Activated CD4-positive, alpha-beta T cell treated with anti-CD3 and anti-CD28 coated beads for 36 hours (primary cell): Measurements from ENCODE around the gene TNK1. TPM values are rescaled to one million over a fixed set of nuclear protein-coding genes. Genes with fewer than 3 reads are reported as not detected.

ENCODE experiments used
- ATAC-seq: fragments of 200-7000 bp; cut with Tn5 transposase; one replicate; pipeline ENCODE4 v1.10.0; 2021; ENCODE audit warnings: mild to moderate bottlenecking, moderate library complexity
- CTCF ChIA-PET: fragments of 350-600 bp; sonication (Branson Sonifier 250); formaldehyde crosslinking; loops from one replicate; lab custom pipeline; 2021; ENCODE audit warnings: antibody characterized with exemption; lab: Charles Lee
- POLR2A ChIA-PET: fragments of 350-600 bp; sonication (Branson Sonifier 250); formaldehyde crosslinking; loops from one replicate; lab custom pipeline; 2021; ENCODE audit warnings: antibody characterized with exemption, inconsistent platforms; lab: Charles Lee
- DNase-seq: peaks from one replicate; pipeline ENCODE4 v3.0.0-alpha.2; 2020
- H3K27ac Mint-ChIP-seq: one replicate; pipeline ENCODE4 v1.8.0; 2021; ENCODE audit warnings: mixed read lengths
- H3K27me3 Mint-ChIP-seq: one replicate; pipeline ENCODE4 v1.8.0; 2021; ENCODE audit warnings: mixed read lengths
- H3K36me3 Mint-ChIP-seq: one replicate; pipeline ENCODE4 v1.8.0; 2021; ENCODE audit warnings: low read depth, mixed read lengths
- H3K4me1 Mint-ChIP-seq: one replicate; pipeline ENCODE4 v1.8.0; 2021; ENCODE audit warnings: mixed read lengths
- H3K4me3 Mint-ChIP-seq: one replicate; pipeline ENCODE4 v1.8.0; 2021; ENCODE audit warnings: mild to moderate bottlenecking, moderate library complexity, mixed read lengths
- H3K9me3 Mint-ChIP-seq: one replicate; pipeline ENCODE4 v1.8.0; 2021; ENCODE audit warnings: low read depth, mixed read lengths
- intact Hi-C, 2 experiments: fragments of 100-400 bp; cut with DNase I in 1 of 2; cut with micrococcal nuclease in 1 of 2; formaldehyde crosslinking; loops; one replicate each; pipeline versions ENCODE4 v1.14.2 to v1.15.1; 2022 to 2024; cut with DNase I, micrococcal nuclease
- total RNA-seq, 2 experiments: library from RNA; stranded (reverse); gene quantifications; one replicate each; pipeline ENCODE4 v1.2.3, GENCODE V29; 2021

TNK1 gene
- total RNA-seq, 2 experiments from 2014 or later: 4.8 to 6.9 TPM

DNA sequence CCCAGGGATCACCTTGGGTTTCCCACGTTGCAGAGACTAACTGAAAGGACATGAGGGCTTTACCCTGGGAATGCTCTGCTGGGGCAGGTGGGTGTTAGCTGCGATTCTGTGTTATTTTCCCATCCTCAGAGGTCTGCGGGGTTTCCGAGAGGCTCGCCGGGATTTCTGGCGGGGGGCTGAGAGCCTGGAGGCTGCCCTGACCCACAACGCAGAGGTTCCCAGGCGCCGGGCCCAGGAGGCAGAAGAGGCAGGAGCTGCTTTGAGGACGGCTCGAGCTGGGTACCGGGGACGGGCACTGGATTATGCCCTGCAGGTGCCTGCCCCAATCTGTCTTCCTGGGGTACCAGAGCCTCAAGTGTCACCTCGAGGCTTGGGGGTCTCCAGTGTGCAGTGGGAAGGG lies 37.6 kb upstream of the TNK1 start:
- no peak for ATAC-seq
- H3K27ac Mint-ChIP-seq: peak overlapping the region; percentile 55
- ChIA-PET POLR2A (no interaction called here), CTCF (interaction anchor here (1.0 kb wide), 2 partner anchors 19 to 94 kb away, joined by 3 to 5 read pairs; no protein-coding TSS in a partner anchor)
- intact Hi-C loops: no loop called here
- peaks cover 43% of the 10 kb centered on the region for H3K36me3 Mint-ChIP-seq
- no peak for DNase-seq
- no peaks in the 10 kb centered on the region for H3K9me3 Mint-ChIP-seq
- H3K4me3 Mint-ChIP-seq: no peak overlapping the region
- H3K27me3 Mint-ChIP-seq: no peaks in the 10 kb centered on the region
- H3K4me1 Mint-ChIP-seq: peaks cover 17% of the 10 kb centered on the region

DNA sequence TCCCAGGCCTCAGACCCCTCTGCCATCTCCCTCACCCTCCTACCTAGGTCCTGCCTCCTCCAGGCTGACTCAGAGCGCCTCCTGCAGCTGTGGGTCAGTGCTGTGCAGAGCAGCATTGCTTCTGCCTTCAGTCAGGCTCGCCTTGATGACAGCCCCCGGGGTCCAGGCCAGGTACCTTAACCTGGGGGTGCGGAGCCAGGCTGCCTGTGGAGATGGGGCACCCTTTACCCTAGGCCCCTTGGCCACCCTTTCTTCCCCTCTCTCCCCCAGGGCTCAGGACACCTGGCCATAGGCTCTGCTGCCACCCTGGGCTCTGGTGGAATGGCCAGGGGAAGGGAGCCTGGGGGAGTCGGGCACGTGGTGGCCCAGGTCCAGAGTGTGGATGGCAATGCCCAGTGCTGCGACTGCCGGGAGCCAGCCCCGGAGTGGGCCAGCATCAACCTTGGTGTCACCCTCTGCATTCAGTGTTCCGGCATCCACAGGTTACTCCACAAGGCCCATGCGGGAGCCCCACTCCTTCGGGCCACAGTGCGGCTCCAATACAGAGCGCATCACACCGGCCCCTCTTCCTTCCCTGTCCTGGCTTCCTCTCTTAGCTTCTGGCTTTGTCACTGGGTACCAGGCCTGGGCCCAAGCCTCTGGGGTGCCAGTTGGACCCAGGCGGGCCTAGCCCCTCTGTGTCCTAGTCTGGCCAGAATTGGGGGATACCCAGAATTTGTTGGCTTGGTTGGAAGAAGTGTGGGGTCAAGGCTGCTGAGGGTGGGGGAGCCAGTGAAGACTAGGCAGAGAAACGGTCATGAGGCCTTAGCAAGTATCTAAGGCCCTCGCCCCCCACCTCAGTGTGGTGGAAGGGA lies 33.9 kb upstream of the TNK1 start:
- ATAC-seq: no peak
- POLR2A ChIA-PET: interaction anchor here (0.7 kb wide), 1 partner anchor 26 kb away, joined by 3 read pairs; no protein-coding TSS in a partner anchor
- Mint-ChIP-seq H3K9me3 (no peaks in the 10 kb centered on the region), H3K36me3 (peaks cover 49% of the 10 kb centered on the region), H3K4me3 (no peak overlapping the region), H3K27ac (no peak overlapping the region), H3K4me1 (peaks cover 30% of the 10 kb centered on the region), H3K27me3 (no peaks in the 10 kb centered on the region)
- no peak for DNase-seq
- intact Hi-C loops: loop anchor here in 1 of 2 experiments (1.0 kb wide), 1 partner anchor 67 kb away; no protein-coding TSS in a partner anchor
- CTCF ChIA-PET: interaction anchor here (0.5 to 4.1 kb wide), 6 partner anchors 10 to 90 kb away, joined by 3 to 15 read pairs (median 5); partner anchors contain the start of genes ACAP1 and NEURL4

GRCh38 chr17:7347630-7348477 lies 33.0 kb upstream of the TNK1 start:
- Mint-ChIP-seq H3K27ac (no peak overlapping the region), H3K36me3 (peaks cover 53% of the 10 kb centered on the region), H3K4me1 (peaks cover 37% of the 10 kb centered on the region), H3K4me3 (no peak overlapping the region), H3K27me3 (no peaks in the 10 kb centered on the region), H3K9me3 (no peaks in the 10 kb centered on the region)
- intact Hi-C loops: no loop called here
- DNase-seq (no peak), ATAC-seq (no peak)
- CTCF ChIA-PET: interaction anchor here (0.5 to 4.1 kb wide), 9 partner anchors 9 to 131 kb away, joined by 3 to 18 read pairs (median 3); partner anchors contain the start of genes ACAP1 and NEURL4
- POLR2A ChIA-PET: interaction anchor here (0.7 kb wide), 1 partner anchor 27 kb away, joined by 3 read pairs; no protein-coding TSS in a partner anchor

DNA sequence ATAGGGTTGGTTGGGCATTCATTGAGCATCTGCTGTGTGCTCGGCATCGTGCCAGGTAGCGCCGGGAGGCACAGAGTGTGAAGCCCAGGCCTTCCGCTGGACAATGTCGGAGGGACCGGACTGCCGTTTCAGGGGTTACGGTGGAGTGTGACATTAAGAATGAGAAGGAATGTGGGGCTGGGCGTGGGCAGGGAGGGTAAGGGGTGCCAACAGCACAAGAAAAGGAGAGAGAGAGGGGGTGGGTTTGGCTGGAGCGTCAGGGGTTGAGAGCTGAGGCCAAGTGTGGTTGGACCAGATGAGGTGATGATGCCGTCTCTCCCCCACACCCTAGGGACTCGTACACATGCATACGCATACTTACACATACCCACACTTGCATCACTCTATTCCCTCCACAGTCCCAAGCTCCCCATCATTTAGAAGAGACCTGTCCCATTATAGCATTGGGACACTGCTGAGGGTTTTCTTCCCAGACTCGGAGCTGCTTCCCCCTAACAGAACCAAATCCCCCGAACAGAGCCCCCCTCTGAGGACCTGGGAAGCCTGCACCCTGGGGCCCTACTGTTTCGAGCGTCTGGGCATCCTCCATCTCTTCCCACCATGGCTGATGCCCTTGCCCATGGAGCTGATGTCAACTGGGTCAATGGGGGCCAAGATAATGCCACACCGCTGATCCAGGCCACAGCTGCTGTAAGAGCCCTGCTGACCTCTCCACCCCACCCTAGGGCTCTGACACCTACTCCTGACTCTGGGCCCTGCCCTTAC lies 32.2 kb upstream of the TNK1 start:
- Mint-ChIP-seq H3K27me3 (no peaks in the 10 kb centered on the region), H3K27ac (no peak overlapping the region), H3K36me3 (peaks cover 51% of the 10 kb centered on the region), H3K4me3 (no peak overlapping the region), H3K9me3 (no peaks in the 10 kb centered on the region), H3K4me1 (peaks cover 39% of the 10 kb centered on the region)
- intact Hi-C loops: no loop called here
- CTCF ChIA-PET: interaction anchor here (0.5 to 3.8 kb wide), 10 partner anchors 8 to 171 kb away, joined by 3 to 18 read pairs (median 3); partner anchors contain the start of gene ACAP1
- DNase-seq: no peak
- POLR2A ChIA-PET: interaction anchor here (1.6 kb wide), 1 partner anchor 19 kb away, joined by 4 read pairs; no protein-coding TSS in a partner anchor
- no peak for ATAC-seq

GRCh38 chr17:7351665-7352502 lies 29.0 kb upstream of the TNK1 start, which contains the start of gene KCTD11:
Gene KCTD11 (plus strand): TSS chr17:7352162.
- peak; percentile 58 for ATAC-seq
- Mint-ChIP-seq H3K27ac (peak within 1 kb of the TSS; percentile 84), H3K36me3 (peaks cover 35% of the 10 kb centered on the region), H3K9me3 (no peaks in the 10 kb centered on the region), H3K4me1 (peaks cover 55% of the 10 kb centered on the region), H3K4me3 (peak within 1 kb of the TSS; percentile 79), H3K27me3 (no peaks in the 10 kb centered on the region)
- CTCF ChIA-PET: interaction anchor here (0.6 to 3.8 kb wide), 3 partner anchors 15 to 232 kb away, joined by 3 to 18 read pairs (median 3); partner anchors contain the start of genes ACAP1, MPDU1 and TMEM256
- intact Hi-C loops: loop anchor here (1.0 to 5.0 kb wide), 8 partner anchors 15 to 490 kb away; partner anchors contain the start of genes ACAP1 (in 1 of the 2), GPS2 (in 1 of the 2), NEURL4 (in 1 of the 2) and PLSCR3 (in 1 of the 2)
- POLR2A ChIA-PET: no interaction called here
- peak; percentile 90 for DNase-seq

DNA sequence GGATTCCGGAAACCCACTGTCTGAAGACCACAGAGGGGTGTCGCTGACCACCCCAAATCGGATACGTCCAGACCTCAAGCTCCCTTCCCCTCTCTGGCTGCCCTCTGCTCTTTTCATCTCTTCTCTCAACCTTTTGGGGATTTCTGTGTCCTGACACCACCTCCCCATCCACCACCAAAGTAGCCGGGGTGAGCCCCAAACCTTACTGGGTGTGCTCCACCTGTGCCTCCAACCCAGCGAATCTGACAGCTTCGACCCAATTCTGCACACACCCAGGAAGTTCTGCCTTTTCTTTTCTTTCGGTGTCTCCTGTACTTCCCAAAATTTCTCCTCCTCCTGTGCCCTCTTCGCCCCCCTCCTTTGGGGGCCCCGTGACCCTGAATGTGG lies 28.4 kb upstream of the TNK1 start:
- CTCF ChIA-PET: interaction anchor here (1.0 kb wide), 1 partner anchor 237 kb away, joined by 3 read pairs; no protein-coding TSS in a partner anchor
- no peak for ATAC-seq
- intact Hi-C loops: loop anchor here (2.0 to 5.0 kb wide), 2 partner anchors 84 to 490 kb away; no protein-coding TSS in a partner anchor
- peaks cover 53% of the 10 kb centered on the region for H3K4me1 Mint-ChIP-seq
- no peaks in the 10 kb centered on the region for H3K9me3 Mint-ChIP-seq
- DNase-seq: peak; percentile 36
- H3K27ac Mint-ChIP-seq: peak overlapping the region; percentile 84
- no peaks in the 10 kb centered on the region for H3K27me3 Mint-ChIP-seq
- peak overlapping the region; percentile 79 for H3K4me3 Mint-ChIP-seq
- peaks cover 30% of the 10 kb centered on the region for H3K36me3 Mint-ChIP-seq
- POLR2A ChIA-PET: no interaction called here

DNA sequence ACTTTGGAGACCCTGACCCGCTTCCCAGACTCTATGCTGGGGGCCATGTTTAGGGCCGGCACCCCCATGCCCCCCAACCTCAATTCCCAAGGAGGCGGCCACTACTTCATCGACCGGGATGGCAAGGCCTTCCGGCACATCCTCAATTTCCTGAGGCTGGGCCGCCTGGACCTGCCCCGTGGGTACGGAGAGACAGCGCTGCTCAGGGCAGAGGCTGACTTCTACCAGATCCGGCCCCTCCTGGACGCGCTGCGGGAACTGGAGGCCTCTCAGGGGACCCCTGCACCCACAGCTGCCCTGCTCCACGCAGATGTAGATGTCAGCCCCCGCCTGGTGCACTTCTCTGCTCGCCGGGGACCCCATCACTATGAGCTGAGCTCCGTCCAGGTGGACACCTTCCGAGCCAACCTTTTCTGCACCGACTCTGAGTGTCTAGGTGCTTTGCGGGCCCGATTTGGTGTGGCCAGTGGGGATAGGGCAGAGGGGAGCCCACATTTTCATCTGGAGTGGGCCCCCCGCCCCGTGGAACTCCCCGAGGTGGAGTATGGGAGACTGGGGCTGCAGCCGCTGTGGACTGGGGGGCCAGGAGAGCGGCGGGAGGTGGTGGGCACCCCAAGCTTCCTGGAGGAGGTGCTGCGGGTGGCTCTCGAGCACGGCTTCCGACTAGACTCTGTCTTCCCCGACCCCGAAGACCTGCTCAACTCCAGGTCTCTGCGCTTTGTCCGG lies 27.8 kb upstream of the TNK1 start:
- intact Hi-C loops: loop anchor here (2.0 to 5.0 kb wide), 2 partner anchors 84 to 489 kb away; no protein-coding TSS in a partner anchor
- Mint-ChIP-seq H3K36me3 (peaks cover 30% of the 10 kb centered on the region), H3K4me1 (peaks cover 52% of the 10 kb centered on the region), H3K27me3 (no peaks in the 10 kb centered on the region), H3K4me3 (peak overlapping the region; percentile 79), H3K27ac (peak overlapping the region; percentile 84), H3K9me3 (no peaks in the 10 kb centered on the region)
- no peak for ATAC-seq
- no peak for DNase-seq
- POLR2A ChIA-PET: interaction anchor here (0.7 to 0.8 kb wide), 2 partner anchors 22 to 87 kb away, joined by 3 read pairs; no protein-coding TSS in a partner anchor
- CTCF ChIA-PET: interaction anchor here (0.8 to 4.0 kb wide), 6 partner anchors 12 to 320 kb away, joined by 3 to 23 read pairs (median 3); partner anchors contain the start of gene NEURL4

- intact Hi-C loops: loop anchor here (2.0 to 5.0 kb wide), 2 partner anchors 206 to 488 kb away; partner anchors contain the start of gene SENP3 (in 1 of the 2)
- H3K36me3 Mint-ChIP-seq: peaks cover 22% of the 10 kb centered on the region
- ATAC-seq (peak; percentile 51), DNase-seq (peak; percentile 77)
- H3K9me3 Mint-ChIP-seq: no peaks in the 10 kb centered on the region
- ChIA-PET CTCF (interaction anchor here (0.6 to 4.0 kb wide), 13 partner anchors 13 to 319 kb away, joined by 3 to 27 read pairs (median 3); partner anchors contain the start of genes ACAP1, NEURL4, SENP3 and TMEM102), POLR2A (interaction anchor here (1.0 kb wide), 1 partner anchor 333 kb away, joined by 4 read pairs; the partner anchor contains the start of gene TP53)
- H3K4me3 Mint-ChIP-seq: no peak overlapping the region
- peak overlapping the region; percentile 2 for H3K27ac Mint-ChIP-seq
- H3K27me3 Mint-ChIP-seq: no peaks in the 10 kb centered on the region
- H3K4me1 Mint-ChIP-seq: peaks cover 42% of the 10 kb centered on the region
These were observed 26.5 kb upstream of the TNK1 start for GRCh38 chr17:7354262-7354843.
